NT2/D1 (cell line): ENCODE measurements around the gene MEX3A.

Source experiments
- SUZ12 ChIP-seq: IDR thresholded peaks from 2 replicates; pipeline ENCODE4 v1.6.1; 2011; ENCODE audit not compliant: insufficient read length, insufficient read depth; ENCODE audit errors: extremely low read depth
- ZNF274 ChIP-seq: IDR thresholded peaks from 2 replicates; pipeline ENCODE4 v1.6.1; 2011; ENCODE audit warnings: mild to moderate bottlenecking, low read depth, low read length

- no peak for TF ChIP-seq ZNF274
- TF ChIP-seq SUZ12 = no peak
Observed at GRCh38 chr1:156090840-156091188, 8.5 kb upstream of the MEX3A start.
